Activated naive CD8-positive, alpha-beta T cell treated with anti-CD3 and anti-CD28 coated beads, Interleukin-2, amount 50 U/mL, for 24 hours (primary cell): ENCODE data around the gene LCN15.
"Not testable (repeated sequence)": the region's sequence is repeated elsewhere in the genome, so short reads cannot be mapped to it uniquely, and the experiment has no call there.

Source experiments
- ATAC-seq: fragments of 150-1000 bp; cut with Tn5 transposase; one replicate; pipeline ENCODE4 v1.10.0; 2021
- DNase-seq: peaks from one replicate; pipeline ENCODE4 v3.0.0; 2021
- H3K27ac Mint-ChIP-seq: one replicate; pipeline ENCODE4 v1.8.0; 2021; ENCODE audit warnings: mild to moderate bottlenecking, mixed read lengths
- H3K27me3 Mint-ChIP-seq: one replicate; pipeline ENCODE4 v1.8.0; 2021; ENCODE audit warnings: mixed read lengths
- H3K36me3 Mint-ChIP-seq: one replicate; pipeline ENCODE4 v1.8.0; 2021; ENCODE audit warnings: low read depth, mixed read lengths
- H3K4me1 Mint-ChIP-seq: one replicate; pipeline ENCODE4 v1.8.0; 2021; ENCODE audit warnings: mixed read lengths
- H3K4me3 Mint-ChIP-seq: one replicate; pipeline ENCODE4 v1.8.0; 2021; ENCODE audit warnings: mild to moderate bottlenecking, moderate library complexity, mixed read lengths
- H3K9me3 Mint-ChIP-seq: one replicate; pipeline ENCODE4 v1.8.0; 2021; ENCODE audit warnings: mixed read lengths

LCN15 gene

GRCh38 chr9:136788644-136789522, 24.6 kb upstream of the LCN15 start:
- not testable (repeated sequence) for H3K27ac Mint-ChIP-seq, ATAC-seq, DNase-seq, H3K36me3 Mint-ChIP-seq, H3K4me3 Mint-ChIP-seq, H3K9me3 Mint-ChIP-seq, H3K27me3 Mint-ChIP-seq
- H3K4me1 Mint-ChIP-seq, result peaks cover 31% of the 10 kb centered on the region

GRCh38 chr9:136787690-136788400, 23.5 kb upstream of the LCN15 start:
- no peaks in the 10 kb centered on the region for H3K36me3 Mint-ChIP-seq
- H3K27ac Mint-ChIP-seq, result no peak overlapping the region
- no peak overlapping the region for H3K4me3 Mint-ChIP-seq
- peak; percentile 76 for DNase-seq
- peaks cover 8% of the 10 kb centered on the region for H3K27me3 Mint-ChIP-seq
- H3K9me3 Mint-ChIP-seq, result no peaks in the 10 kb centered on the region
- ATAC-seq, result no peak
- H3K4me1 Mint-ChIP-seq, result peaks cover 30% of the 10 kb centered on the region

GRCh38 chr9:136786983-136787382, 22.7 kb upstream of the LCN15 start:
- H3K27me3 Mint-ChIP-seq, result peaks cover 10% of the 10 kb centered on the region
- not testable (repeated sequence) for H3K9me3 Mint-ChIP-seq, H3K4me3 Mint-ChIP-seq, H3K27ac Mint-ChIP-seq, DNase-seq, ATAC-seq, H3K36me3 Mint-ChIP-seq
- H3K4me1 Mint-ChIP-seq, result peaks cover 25% of the 10 kb centered on the region

- Mint-ChIP-seq H3K4me1 (peaks cover 25% of the 10 kb centered on the region), H3K27me3 (peaks cover 12% of the 10 kb centered on the region), H3K9me3 (no peaks in the 10 kb centered on the region), H3K4me3 (no peak overlapping the region), H3K27ac (no peak overlapping the region), H3K36me3 (no peaks in the 10 kb centered on the region)
- ATAC-seq (no peak), DNase-seq (no peak)
These were observed 22.1 kb upstream of the LCN15 start for GRCh38 chr9:136786451-136786850.

DNA sequence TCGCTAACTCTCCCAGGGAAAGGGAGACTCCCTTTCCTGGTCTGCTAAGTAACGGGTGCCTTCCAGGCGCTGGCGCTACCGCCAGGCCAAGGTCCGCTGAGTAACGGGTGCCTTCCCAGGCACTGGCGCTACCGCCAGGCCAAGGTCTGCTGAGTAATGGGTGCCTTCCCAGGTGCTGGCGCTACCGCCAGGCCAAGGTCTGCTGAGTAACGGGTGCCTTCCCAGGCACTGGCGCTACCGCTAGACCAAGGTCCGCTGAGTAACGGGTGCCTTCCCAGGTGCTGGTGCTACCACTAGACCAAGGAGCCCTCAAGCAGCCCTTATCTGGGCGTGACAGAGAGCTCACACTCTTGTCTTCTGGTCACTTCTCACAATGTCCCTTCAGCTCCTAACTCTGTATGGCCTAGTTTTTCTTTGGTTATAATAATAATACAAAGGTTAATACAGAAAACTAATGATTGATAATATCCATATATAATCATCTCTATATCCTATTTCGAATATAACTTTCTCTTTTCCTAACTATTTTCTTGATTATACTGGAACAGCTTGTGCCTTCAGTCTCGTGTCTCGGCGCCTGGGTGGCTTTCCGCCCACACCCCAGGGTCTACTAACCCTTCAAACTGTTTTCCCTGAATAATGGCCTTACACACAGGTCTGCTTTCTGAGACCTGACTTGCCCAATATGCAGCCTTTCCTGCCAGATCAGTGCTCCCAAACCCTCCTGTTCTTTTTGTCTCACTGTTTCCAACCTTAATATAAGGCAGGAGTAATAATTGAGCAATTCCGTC, 21.4 kb upstream of the LCN15 start:
- H3K36me3 Mint-ChIP-seq, H3K27ac Mint-ChIP-seq, H3K9me3 Mint-ChIP-seq, H3K4me3 Mint-ChIP-seq, DNase-seq, ATAC-seq: not testable (repeated sequence)
- peaks cover 25% of the 10 kb centered on the region for H3K4me1 Mint-ChIP-seq
- peaks cover 12% of the 10 kb centered on the region for H3K27me3 Mint-ChIP-seq

DNA sequence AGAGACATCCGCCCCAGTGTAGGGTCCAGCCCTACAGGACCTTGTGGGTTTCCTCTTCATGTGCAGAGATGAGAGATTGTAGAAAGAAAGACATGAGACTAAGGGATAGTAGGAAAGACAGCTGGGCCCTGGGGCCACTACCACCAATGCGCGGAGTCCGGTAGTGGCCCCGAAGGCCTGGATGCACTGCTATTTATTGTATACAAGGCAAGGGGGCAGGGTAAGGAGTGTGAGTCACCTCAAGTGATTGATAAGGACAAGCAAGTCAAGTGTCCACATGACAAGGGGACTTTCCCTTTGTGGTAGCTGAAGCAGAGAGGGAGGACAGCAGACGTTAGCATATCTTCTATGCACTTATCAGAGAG, 20.7 kb upstream of the LCN15 start:
- DNase-seq (no peak), ATAC-seq (no peak)
- H3K9me3 Mint-ChIP-seq, result no peaks in the 10 kb centered on the region
- H3K4me1 Mint-ChIP-seq, result peaks cover 20% of the 10 kb centered on the region
- no peaks in the 10 kb centered on the region for H3K36me3 Mint-ChIP-seq
- H3K27me3 Mint-ChIP-seq, result peaks cover 12% of the 10 kb centered on the region
- H3K27ac Mint-ChIP-seq, result no peak overlapping the region
- H3K4me3 Mint-ChIP-seq, result no peak overlapping the region

DNA sequence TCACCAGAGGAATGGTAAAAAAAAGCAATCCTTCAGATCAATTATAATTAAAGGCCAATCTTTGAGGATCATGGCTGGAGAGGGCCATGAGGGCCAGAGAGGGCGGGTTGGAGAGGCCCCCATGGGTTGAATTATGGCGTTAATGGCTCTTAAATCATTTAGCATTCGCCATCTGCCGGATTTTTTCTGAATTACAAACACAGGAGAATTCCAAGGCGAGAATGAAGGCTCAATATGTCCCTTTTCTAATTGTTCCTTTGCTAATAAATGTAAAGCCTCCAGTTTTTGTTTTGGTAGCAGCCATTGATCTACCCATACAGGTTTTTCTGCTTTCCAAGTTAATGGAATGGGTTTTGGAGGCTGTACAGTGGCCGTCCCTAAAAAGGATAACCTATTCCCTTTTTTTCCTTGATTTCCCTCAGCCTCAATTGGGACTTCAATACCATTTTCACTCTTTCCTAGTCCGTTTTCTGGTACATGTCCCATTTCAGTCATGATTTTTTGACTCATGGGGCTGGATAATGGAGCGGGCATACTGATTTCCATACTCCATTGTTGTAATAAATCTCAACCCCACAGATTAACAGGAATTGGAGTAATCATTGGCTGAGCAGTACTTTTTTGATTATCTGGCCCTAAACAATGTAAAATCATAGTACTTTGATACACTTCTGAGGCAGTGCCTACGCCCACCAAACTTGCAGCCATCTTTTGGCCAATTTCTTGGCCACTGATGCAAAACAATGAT, 20.1 kb upstream of the LCN15 start:
- H3K36me3 Mint-ChIP-seq, result no peaks in the 10 kb centered on the region

GRCh38 chr9:136782452-136782851, 18.1 kb upstream of the LCN15 start:
- Mint-ChIP-seq H3K4me3 (no peak overlapping the region), H3K27me3 (peaks cover 22% of the 10 kb centered on the region), H3K4me1 (peaks cover 5% of the 10 kb centered on the region), H3K27ac (no peak overlapping the region), H3K36me3 (no peaks in the 10 kb centered on the region), H3K9me3 (no peaks in the 10 kb centered on the region)
- DNase-seq (no peak), ATAC-seq (no peak)

More for the DNA sequence above, 20.1 kb upstream of the LCN15 start:
- Mint-ChIP-seq H3K27me3 (peaks cover 12% of the 10 kb centered on the region), H3K4me1 (peaks cover 20% of the 10 kb centered on the region), H3K9me3 (no peaks in the 10 kb centered on the region), H3K4me3 (no peak overlapping the region), H3K27ac (no peak overlapping the region)
- DNase-seq, result no peak
- ATAC-seq, result peak; percentile 28

- Mint-ChIP-seq H3K36me3 (no peaks in the 10 kb centered on the region), H3K4me3 (no peak overlapping the region), H3K9me3 (no peaks in the 10 kb centered on the region), H3K4me1 (peaks cover 5% of the 10 kb centered on the region), H3K27me3 (peaks cover 14% of the 10 kb centered on the region), H3K27ac (no peak overlapping the region)
- DNase-seq (no peak), ATAC-seq (no peak)
These were observed 15.5 kb upstream of the LCN15 start for GRCh38 chr9:136779808-136780207.

GRCh38 chr9:136777359-136777758, 13.0 kb upstream of the LCN15 start:
- Mint-ChIP-seq H3K36me3 (peaks cover 3% of the 10 kb centered on the region), H3K4me3 (no peak overlapping the region)

DNA sequence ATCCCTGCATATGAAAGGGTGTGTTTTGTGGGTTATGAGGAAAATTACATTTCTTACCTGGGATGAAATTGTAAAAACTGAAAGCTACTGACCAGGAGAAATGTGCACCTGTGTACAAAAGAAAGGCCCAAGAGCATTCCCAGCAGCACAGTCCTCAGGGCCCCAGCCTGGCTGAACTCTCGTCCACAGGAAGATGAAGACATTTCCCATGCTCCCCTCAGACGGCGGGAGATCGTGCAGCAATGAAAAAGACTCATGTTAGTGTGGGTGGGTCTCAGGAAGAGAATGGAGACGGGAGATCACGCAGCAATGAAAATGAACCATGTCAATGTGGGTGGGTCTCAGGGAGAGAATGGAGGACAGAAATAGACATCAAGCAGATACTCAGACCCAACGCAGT, 12.6 kb upstream of the LCN15 start:
- DNase-seq (no peak), ATAC-seq (no peak)
- Mint-ChIP-seq H3K4me3 (no peak overlapping the region), H3K27me3 (peaks cover 11% of the 10 kb centered on the region), H3K4me1 (no peaks in the 10 kb centered on the region), H3K9me3 (peaks cover 7% of the 10 kb centered on the region), H3K36me3 (peaks cover 3% of the 10 kb centered on the region), H3K27ac (no peak overlapping the region)

More at GRCh38 chr9:136777359-136777758, 13.0 kb upstream of the LCN15 start:
- Mint-ChIP-seq H3K27ac (no peak overlapping the region), H3K9me3 (peaks cover 7% of the 10 kb centered on the region), H3K27me3 (peaks cover 14% of the 10 kb centered on the region), H3K4me1 (no peaks in the 10 kb centered on the region)
- DNase-seq, result no peak
- no peak for ATAC-seq

GRCh38 chr9:136775191-136775590, 10.9 kb upstream of the LCN15 start:
- no peak overlapping the region for H3K4me3 Mint-ChIP-seq
- peaks cover 7% of the 10 kb centered on the region for H3K9me3 Mint-ChIP-seq
- peaks cover 12% of the 10 kb centered on the region for H3K27me3 Mint-ChIP-seq
- no peak overlapping the region for H3K27ac Mint-ChIP-seq
- no peak for ATAC-seq
- DNase-seq, result no peak
- H3K36me3 Mint-ChIP-seq, result peaks cover 3% of the 10 kb centered on the region
- H3K4me1 Mint-ChIP-seq, result peaks cover 2% of the 10 kb centered on the region

DNA sequence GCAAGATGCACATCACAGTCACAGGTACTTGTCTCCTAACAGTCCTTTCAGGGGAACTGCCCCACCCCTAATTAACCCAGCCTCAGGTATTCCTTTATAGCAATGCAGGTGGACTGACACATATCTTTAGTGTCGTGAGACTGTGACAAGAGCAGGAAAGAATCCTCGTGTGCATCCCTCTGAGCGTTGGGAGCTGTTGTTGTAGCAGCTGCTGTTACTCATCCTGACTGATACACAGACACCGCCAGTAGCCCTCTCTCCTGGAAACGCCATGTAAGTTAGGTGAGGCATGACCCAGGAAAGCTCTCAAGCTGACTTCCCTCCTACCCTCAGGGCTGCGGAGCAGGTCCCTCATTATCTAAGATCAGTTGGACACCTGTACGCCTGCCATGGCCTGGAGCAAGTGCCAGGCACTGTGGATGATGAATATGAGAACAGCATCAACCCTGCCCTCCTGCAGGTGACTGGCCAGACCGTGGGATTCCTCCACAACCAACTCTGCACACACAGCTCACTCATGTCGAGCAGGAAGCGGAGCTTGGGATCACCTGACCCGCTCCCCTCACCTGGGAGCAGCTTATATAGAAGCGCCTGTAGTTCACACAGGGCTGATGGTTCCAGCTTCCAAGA, 10.2 kb upstream of the LCN15 start:
- Mint-ChIP-seq H3K4me1 (peaks cover 2% of the 10 kb centered on the region), H3K9me3 (peaks cover 7% of the 10 kb centered on the region), H3K36me3 (peaks cover 3% of the 10 kb centered on the region), H3K4me3 (no peak overlapping the region), H3K27ac (no peak overlapping the region), H3K27me3 (peaks cover 14% of the 10 kb centered on the region)
- no peak for ATAC-seq
- no peak for DNase-seq
